ENCODE data around the gene TP53AIP1.

The TP53AIP1 gene

GRCh38 chr11:128961645-128962044, 19.0 kb upstream of the TP53AIP1 start:
- TF ChIP-seq FOXA1 (IDR thresholded peaks at IDR 0.05) (no peak), NFRKB (IDR thresholded peaks at IDR 0.05) (no peak), LEF1 (IDR thresholded peaks at IDR 0.05; ENCODE audit: borderline replicate concordance) (no peak), ELF4 (IDR thresholded peaks at IDR 0.05) (no peak), ZNF384 (IDR thresholded peaks at IDR 0.05) (no peak), TARDBP (IDR thresholded peaks at IDR 0.05) (no peak), FOXM1 (IDR thresholded peaks at IDR 0.05; ENCODE audit: borderline replicate concordance) (no peak), CTBP1 (IDR thresholded peaks at IDR 0.05; ENCODE audit: borderline replicate concordance) (no peak), FOXK2 (IDR thresholded peaks at IDR 0.05) (no peak), SP1 (IDR thresholded peaks at IDR 0.05) (no peak), ARNT (IDR thresholded peaks at IDR 0.05) (no peak), L3MBTL2 (conservative IDR thresholded peaks at IDR 0.05) (no peak), SUZ12 (IDR thresholded peaks at IDR 0.05) (no peak), BHLHE40 (IDR thresholded peaks at IDR 0.05; ENCODE audit: borderline replicate concordance) (no peak), HDGF (IDR thresholded peaks at IDR 0.05; ENCODE audit: borderline replicate concordance) (no peak), PKNOX1 (IDR thresholded peaks at IDR 0.05) (no peak)
- no peak for DNase-seq (ENCODE audit: extremely low spot score)
- POLR2A ChIA-PET = no interaction called here
- CTCF ChIA-PET = no interaction called here

GRCh38 chr11:128957202-128957482, 14.5 kb upstream of the TP53AIP1 start:
- no peak for DNase-seq (ENCODE audit: extremely low spot score)
- POLR2A ChIA-PET = interaction anchor here (1.2 kb wide), 1 partner anchor 72 kb away, joined by 6 read pairs; no protein-coding TSS in a partner anchor
- no peak for TF ChIP-seq BHLHE40 (IDR thresholded peaks at IDR 0.05; ENCODE audit: borderline replicate concordance)
- TF ChIP-seq ZNF384 (IDR thresholded peaks at IDR 0.05) = no peak
- TF ChIP-seq SP1 (IDR thresholded peaks at IDR 0.05) = no peak
- no peak for TF ChIP-seq LEF1 (IDR thresholded peaks at IDR 0.05; ENCODE audit: borderline replicate concordance)
- no peak for TF ChIP-seq FOXK2 (IDR thresholded peaks at IDR 0.05)
- no peak for TF ChIP-seq HDGF (IDR thresholded peaks at IDR 0.05; ENCODE audit: borderline replicate concordance)
- no peak for TF ChIP-seq PKNOX1 (IDR thresholded peaks at IDR 0.05)
- TF ChIP-seq FOXA1 (IDR thresholded peaks at IDR 0.05) = no peak
- TF ChIP-seq FOXM1 (IDR thresholded peaks at IDR 0.05; ENCODE audit: borderline replicate concordance) = no peak
- no peak for TF ChIP-seq TARDBP (IDR thresholded peaks at IDR 0.05)
- TF ChIP-seq L3MBTL2 (conservative IDR thresholded peaks at IDR 0.05) = no peak
- no peak for TF ChIP-seq NFRKB (IDR thresholded peaks at IDR 0.05)
- TF ChIP-seq CTBP1 (IDR thresholded peaks at IDR 0.05; ENCODE audit: borderline replicate concordance) = no peak
- TF ChIP-seq ARNT (IDR thresholded peaks at IDR 0.05) = no peak
- no peak for TF ChIP-seq ELF4 (IDR thresholded peaks at IDR 0.05)
- TF ChIP-seq SUZ12 (IDR thresholded peaks at IDR 0.05) = no peak

GRCh38 chr11:128956401-128957201, 13.9 kb upstream of the TP53AIP1 start:
- DNase-seq (ENCODE audit: extremely low spot score) = peak; percentile 73
- ChIA-PET CTCF (interaction anchor here (0.6 to 2.3 kb wide), 20 partner anchors 9 to 799 kb away, joined by 3 to 68 read pairs (median 4); partner anchors contain the start of genes KCNJ5 and TP53AIP1), POLR2A (interaction anchor here (1.2 kb wide), 1 partner anchor 71 kb away, joined by 6 read pairs; no protein-coding TSS in a partner anchor)
- TF ChIP-seq CTBP1 (IDR thresholded peaks at IDR 0.05; ENCODE audit: borderline replicate concordance) (no peak), SP1 (IDR thresholded peaks at IDR 0.05) (no peak), PKNOX1 (IDR thresholded peaks at IDR 0.05) (no peak), ZNF384 (IDR thresholded peaks at IDR 0.05) (peak; percentile 89)

More at GRCh38 chr11:128957202-128957482, 14.5 kb upstream of the TP53AIP1 start:
- CTCF ChIA-PET = interaction anchor here (0.9 to 2.3 kb wide), 8 partner anchors 13 to 120 kb away, joined by 3 to 68 read pairs (median 7); partner anchors contain the start of gene TP53AIP1

- TF ChIP-seq FOXM1 (IDR thresholded peaks at IDR 0.05; ENCODE audit: borderline replicate concordance) (no peak), SP1 (IDR thresholded peaks at IDR 0.05) (no peak)
- DNase-seq (ENCODE audit: extremely low spot score) = no peak
- ChIA-PET CTCF (interaction anchor here (0.7 to 2.5 kb wide), 7 partner anchors 8 to 75 kb away, joined by 3 to 68 read pairs (median 4); partner anchors contain the start of gene KCNJ5), POLR2A (no interaction called here)
Measured at GRCh38 chr11:128955636-128956035, 13.0 kb upstream of the TP53AIP1 start.

- CTCF ChIA-PET = interaction anchor here (2.5 kb wide), 1 partner anchor 68 kb away, joined by 12 read pairs; no protein-coding TSS in a partner anchor
- TF ChIP-seq SUZ12 (IDR thresholded peaks at IDR 0.05) (no peak), BHLHE40 (IDR thresholded peaks at IDR 0.05; ENCODE audit: borderline replicate concordance) (no peak), SP1 (IDR thresholded peaks at IDR 0.05) (no peak), FOXM1 (IDR thresholded peaks at IDR 0.05; ENCODE audit: borderline replicate concordance) (no peak), FOXA1 (IDR thresholded peaks at IDR 0.05) (no peak), TARDBP (IDR thresholded peaks at IDR 0.05) (no peak), NFRKB (IDR thresholded peaks at IDR 0.05) (no peak), FOXK2 (IDR thresholded peaks at IDR 0.05) (no peak), PKNOX1 (IDR thresholded peaks at IDR 0.05) (no peak), HDGF (IDR thresholded peaks at IDR 0.05; ENCODE audit: borderline replicate concordance) (no peak), ELF4 (IDR thresholded peaks at IDR 0.05) (no peak), ARNT (IDR thresholded peaks at IDR 0.05) (no peak)
- DNase-seq (ENCODE audit: extremely low spot score) = no peak
- POLR2A ChIA-PET = no interaction called here
Measured at GRCh38 chr11:128953151-128953550, 10.5 kb upstream of the TP53AIP1 start.

Measured in HEK293T (cell line).